ENCODE data around the gene ARFRP1.

- TF ChIP-seq CTCF (IDR thresholded peaks at IDR 0.05) (no peak), POLR2A (IDR thresholded peaks at IDR 0.05) (no peak)
Measured at GRCh38 chr20:63686094-63686491, 21.7 kb downstream of the ARFRP1 start.
